ENCODE measurements around the gene HSD3B1. TPM values are rescaled to one million over a fixed set of nuclear protein-coding genes. Genes with fewer than 3 reads are reported as not detected.

Gene HSD3B1
- total and polyA plus RNA-seq, 12 donors, result 0.07 to 0.60 (median 0.22) TPM; not detected in 7

DNA sequence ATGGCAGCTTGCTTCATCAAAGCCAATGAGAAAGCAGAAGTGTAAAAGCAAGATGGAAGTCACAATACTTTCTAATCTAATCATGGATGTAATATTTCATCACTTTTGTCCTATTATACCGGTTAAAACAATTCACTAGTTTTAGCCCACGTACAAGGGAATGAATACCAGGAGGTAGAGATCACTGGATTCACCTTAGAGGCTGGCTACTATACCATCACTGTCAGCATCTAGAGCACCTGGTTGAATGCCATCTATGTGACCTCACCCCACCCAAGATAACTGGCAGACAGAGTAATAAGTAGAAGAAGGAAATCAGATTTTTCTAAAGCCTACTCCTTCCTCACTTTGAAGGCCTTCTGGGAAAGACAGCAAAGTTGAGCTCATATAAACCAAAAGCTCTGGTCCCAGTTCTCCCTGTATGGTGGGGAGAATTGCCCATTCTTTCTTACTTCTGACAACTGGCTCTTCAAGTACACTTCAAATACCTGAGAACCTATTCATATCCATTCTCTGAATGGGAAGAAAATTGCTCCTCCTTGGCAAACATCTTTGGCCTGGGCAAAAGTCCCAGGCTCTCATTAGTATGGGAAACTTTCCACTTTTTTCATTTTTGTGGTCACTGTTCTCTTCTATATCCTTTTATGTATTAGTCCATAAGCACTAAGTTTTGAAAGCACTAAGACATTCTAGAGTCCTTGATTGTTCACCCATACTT lies 24.8 kb downstream of the HSD3B1 start:
- H3K27me3 ChIP-seq, result no peaks in the 10 kb centered on the region
- intact Hi-C loops (cut with DNase I), result no loop called here
- no peak for TF ChIP-seq POLR2A (IDR thresholded peaks at IDR 0.05)
- TF ChIP-seq, protein P1, sequence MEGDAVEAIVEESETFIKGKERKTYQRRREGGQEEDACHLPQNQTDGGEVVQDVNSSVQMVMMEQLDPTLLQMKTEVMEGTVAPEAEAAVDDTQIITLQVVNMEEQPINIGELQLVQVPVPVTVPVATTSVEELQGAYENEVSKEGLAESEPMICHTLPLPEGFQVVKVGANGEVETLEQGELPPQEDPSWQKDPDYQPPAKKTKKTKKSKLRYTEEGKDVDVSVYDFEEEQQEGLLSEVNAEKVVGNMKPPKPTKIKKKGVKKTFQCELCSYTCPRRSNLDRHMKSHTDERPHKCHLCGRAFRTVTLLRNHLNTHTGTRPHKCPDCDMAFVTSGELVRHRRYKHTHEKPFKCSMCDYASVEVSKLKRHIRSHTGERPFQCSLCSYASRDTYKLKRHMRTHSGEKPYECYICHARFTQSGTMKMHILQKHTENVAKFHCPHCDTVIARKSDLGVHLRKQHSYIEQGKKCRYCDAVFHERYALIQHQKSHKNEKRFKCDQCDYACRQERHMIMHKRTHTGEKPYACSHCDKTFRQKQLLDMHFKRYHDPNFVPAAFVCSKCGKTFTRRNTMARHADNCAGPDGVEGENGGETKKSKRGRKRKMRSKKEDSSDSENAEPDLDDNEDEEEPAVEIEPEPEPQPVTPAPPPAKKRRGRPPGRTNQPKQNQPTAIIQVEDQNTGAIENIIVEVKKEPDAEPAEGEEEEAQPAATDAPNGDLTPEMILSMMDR (IDR thresholded peaks at IDR 0.05), result no peak
- H3K27ac ChIP-seq, result no peak overlapping the region
- H3K4me3 ChIP-seq, result no peak overlapping the region
- no peak for DNase-seq
- H3K9me3 ChIP-seq (replicated peaks in 1 of 3), result no peaks in the 10 kb centered on the region
- H3K36me3 ChIP-seq (replicated peaks in 1 of 2), result no peaks in the 10 kb centered on the region
- H3K4me1 ChIP-seq (replicated peaks in 1 of 2), result no peaks in the 10 kb centered on the region
- 84 to 87% (median 86%) methylated on average over 2 of the region's 2 CpGs for WGBS, 4 donors

DNA sequence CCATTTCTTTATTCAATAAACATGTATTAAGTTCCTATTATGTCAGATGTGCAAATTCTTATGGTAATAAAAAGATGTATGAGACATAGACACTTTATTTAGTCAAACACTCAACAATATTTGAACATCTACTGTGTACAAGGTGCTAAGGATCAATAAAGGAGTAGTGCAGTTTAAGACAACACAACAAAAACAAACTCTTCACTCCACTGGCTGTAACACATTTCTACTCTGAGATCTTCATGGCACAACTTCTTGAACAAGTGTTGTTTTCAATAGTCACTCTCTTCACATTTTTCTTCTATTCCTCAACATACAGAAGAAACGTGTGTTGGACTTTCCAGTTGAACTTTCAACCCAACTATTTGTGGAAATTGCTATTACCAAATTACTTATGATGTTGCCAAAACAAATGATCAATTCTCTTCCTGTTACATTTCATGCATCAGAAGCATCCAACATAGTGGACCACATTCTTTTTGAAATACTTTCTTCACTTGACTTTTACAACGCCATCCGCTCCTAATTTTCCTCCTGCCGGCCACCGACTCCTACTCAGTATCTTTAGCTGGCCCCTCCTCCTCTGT lies 25.4 kb downstream of the HSD3B1 start:
- Histone ChIP-seq H3K36me3 (replicated peaks in 1 of 2) (no peaks in the 10 kb centered on the region), H3K27ac (no peak overlapping the region), H3K27me3 (no peaks in the 10 kb centered on the region), H3K4me1 (replicated peaks in 1 of 2) (no peaks in the 10 kb centered on the region), H3K9me3 (replicated peaks in 1 of 3) (no peaks in the 10 kb centered on the region), H3K4me3 (no peak overlapping the region)
- no peak for DNase-seq
- 89 to 95% (median 94%) methylated on average over 5 of the region's 5 CpGs for WGBS, 4 donors
- intact Hi-C loops (cut with DNase I), result no loop called here
- TF ChIP-seq POLR2A (IDR thresholded peaks at IDR 0.05), result no peak
- TF ChIP-seq, protein P1 (IDR thresholded peaks at IDR 0.05), result no peak

DNA sequence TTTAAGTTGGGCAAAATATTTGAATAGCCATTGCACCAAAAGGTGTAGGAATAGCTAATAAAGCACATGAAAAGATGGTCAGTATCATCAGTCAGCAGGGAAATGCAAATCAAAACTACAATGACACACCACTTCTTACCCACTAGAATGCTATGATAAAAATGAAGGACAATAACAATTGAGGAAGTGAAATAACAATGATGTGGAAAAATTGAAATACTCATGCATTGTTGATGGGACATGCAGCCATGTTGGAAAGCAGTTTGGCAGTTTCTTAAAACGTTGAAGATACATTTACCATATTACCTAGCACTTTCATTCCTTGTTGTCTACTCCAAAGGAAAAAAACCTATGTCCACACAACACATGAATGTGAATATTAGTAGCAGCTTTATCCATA lies 28.4 kb downstream of the HSD3B1 start:
- H3K27me3 ChIP-seq, result no peaks in the 10 kb centered on the region
- 59 to 70% (median 65%) methylated on average over 1 of the region's 1 CpG for WGBS, 4 donors
- H3K36me3 ChIP-seq (replicated peaks in 1 of 2), result no peaks in the 10 kb centered on the region
- H3K4me3 ChIP-seq, result no peak overlapping the region
- no peak for DNase-seq
- no peaks in the 10 kb centered on the region for H3K4me1 ChIP-seq (replicated peaks in 1 of 2)
- intact Hi-C loops (cut with DNase I), result no loop called here
- no peak for TF ChIP-seq POLR2A (IDR thresholded peaks at IDR 0.05)
- TF ChIP-seq, protein P1 (IDR thresholded peaks at IDR 0.05), result no peak
- H3K9me3 ChIP-seq (replicated peaks in 1 of 3), result no peaks in the 10 kb centered on the region
- no peak overlapping the region for H3K27ac ChIP-seq

DNA sequence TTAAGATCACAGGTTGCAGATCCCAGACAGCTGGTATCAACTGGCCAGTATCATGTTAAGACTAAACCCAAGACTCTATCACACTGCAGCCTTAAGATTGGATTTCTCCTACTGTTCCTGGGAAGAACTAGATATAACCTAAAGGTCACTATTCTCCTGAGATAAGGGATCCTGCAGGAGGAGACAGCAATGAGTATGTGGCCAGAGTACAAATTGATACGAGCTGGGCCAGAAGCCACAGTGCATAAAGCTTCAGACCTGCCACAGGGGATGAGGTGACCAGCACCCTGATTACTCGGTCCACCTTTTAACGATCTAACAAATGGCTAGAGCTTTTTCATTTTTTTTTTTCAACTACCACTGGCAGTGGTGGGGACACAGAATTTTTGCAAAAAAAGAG lies 31.0 kb downstream of the HSD3B1 start:
- H3K27me3 ChIP-seq, result no peaks in the 10 kb centered on the region
- no peaks in the 10 kb centered on the region for H3K4me1 ChIP-seq (replicated peaks in 1 of 2)
- WGBS, 4 donors, result 80 to 85% (median 82%) methylated on average over 3 of the region's 3 CpGs
- no peaks in the 10 kb centered on the region for H3K9me3 ChIP-seq (replicated peaks in 1 of 3)
- no peak for TF ChIP-seq POLR2A (IDR thresholded peaks at IDR 0.05)
- TF ChIP-seq, protein P1 (IDR thresholded peaks at IDR 0.05), result no peak
- intact Hi-C loops (cut with DNase I), result no loop called here
- no peak overlapping the region for H3K4me3 ChIP-seq
- DNase-seq, result no peak
- H3K36me3 ChIP-seq (replicated peaks in 1 of 2), result no peaks in the 10 kb centered on the region
- no peak overlapping the region for H3K27ac ChIP-seq

All from adrenal gland (tissue), 12 donors.